Measurements from ENCODE around the gene SPDYA.
"Not testable (repeated sequence)": the region's sequence is repeated elsewhere in the genome, so short reads cannot be mapped to it uniquely, and the experiment has no call there.

The SPDYA gene

DNA sequence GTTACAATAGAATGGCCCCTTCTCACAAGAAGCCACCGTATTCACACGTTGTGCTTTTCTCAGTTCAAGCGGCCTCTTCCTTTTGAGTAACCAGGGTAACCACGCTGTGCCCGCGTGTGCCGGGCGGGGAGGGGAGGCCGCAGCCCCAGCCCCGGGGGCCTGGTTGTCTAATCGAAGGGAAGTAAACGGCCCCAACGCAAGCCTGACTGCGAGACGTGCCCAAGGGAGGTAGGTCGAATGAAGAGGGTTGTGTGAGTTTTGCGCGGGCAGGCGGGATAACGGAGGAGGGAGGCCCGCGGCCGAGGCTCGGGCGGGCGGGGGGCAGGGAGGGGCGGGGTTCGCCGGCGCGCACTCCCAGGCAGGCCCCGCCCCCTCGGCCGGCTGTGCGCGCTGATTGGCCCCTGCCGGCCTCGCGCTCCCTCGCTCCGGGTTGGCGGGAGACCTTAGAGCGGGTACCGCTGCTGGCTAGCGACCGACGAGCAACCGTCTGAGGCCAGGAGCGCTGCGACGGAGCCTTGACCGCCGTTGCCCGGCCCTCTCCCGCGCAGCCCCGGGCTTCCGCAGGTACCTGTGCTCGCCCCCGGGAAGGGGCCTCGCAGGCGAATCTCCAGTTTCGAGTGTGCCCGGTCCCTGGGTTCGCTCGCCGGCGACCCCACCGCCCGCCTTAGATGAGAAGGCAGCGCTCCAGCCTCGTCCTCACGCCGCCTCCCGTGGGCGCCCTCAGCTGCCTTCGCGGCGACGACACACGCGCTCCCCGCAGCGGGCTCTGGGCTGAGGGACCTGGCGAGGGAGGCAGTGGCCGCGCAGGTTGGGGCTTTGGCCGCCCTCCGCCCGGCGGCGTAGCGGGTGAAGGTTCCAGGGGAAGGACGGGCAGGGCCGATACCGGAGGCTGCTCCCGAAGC lies at the start of gene SPDYA:
SPDYA (plus strand) TSS at position 451 of the 902 bp plus-strand sequence. CDS start 5,181 bp downstream, outside the sequence.
- Mint-ChIP-seq H3K36me3 (ENCODE audit: low read depth) (peaks cover 8% of the 10 kb centered on the region), H3K27me3 (no peaks in the 10 kb centered on the region), H3K27ac (peak within 1 kb of the TSS; percentile 84), H3K4me1 (ENCODE audit: low read depth) (peaks cover 15% of the 10 kb centered on the region), H3K4me3 (peak within 1 kb of the TSS; percentile 73), H3K9me3 (peaks cover 2% of the 10 kb centered on the region)
- peak; percentile 87 for DNase-seq

DNA sequence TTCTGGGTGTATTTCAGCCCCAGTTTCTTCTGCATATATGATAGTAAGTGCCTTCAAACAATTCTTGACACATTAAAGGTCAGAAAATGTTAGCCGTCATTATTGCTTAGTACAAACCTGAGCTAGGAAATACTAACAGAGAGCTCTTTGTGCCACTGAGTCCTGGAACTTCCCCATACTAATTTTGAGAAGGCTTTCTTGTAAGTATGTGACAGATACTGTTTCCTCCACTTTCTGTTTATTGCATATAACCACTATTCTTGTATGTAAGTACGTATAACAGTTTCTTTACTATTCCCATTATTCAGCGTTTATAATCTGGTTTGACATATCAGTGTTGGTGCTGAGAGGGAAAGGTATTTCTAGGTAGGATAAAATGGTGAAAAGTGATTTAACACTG lies 49.2 kb upstream of the SPDYA start:
- H3K36me3 Mint-ChIP-seq (ENCODE audit: low read depth) = peaks cover 68% of the 10 kb centered on the region
- no peak for DNase-seq
- H3K4me1 Mint-ChIP-seq (ENCODE audit: low read depth) = peaks cover 86% of the 10 kb centered on the region
- H3K27ac Mint-ChIP-seq = peak overlapping the region; percentile 11
- no peaks in the 10 kb centered on the region for H3K9me3 Mint-ChIP-seq
- H3K27me3 Mint-ChIP-seq = no peaks in the 10 kb centered on the region
- H3K4me3 Mint-ChIP-seq = no peak overlapping the region

DNA sequence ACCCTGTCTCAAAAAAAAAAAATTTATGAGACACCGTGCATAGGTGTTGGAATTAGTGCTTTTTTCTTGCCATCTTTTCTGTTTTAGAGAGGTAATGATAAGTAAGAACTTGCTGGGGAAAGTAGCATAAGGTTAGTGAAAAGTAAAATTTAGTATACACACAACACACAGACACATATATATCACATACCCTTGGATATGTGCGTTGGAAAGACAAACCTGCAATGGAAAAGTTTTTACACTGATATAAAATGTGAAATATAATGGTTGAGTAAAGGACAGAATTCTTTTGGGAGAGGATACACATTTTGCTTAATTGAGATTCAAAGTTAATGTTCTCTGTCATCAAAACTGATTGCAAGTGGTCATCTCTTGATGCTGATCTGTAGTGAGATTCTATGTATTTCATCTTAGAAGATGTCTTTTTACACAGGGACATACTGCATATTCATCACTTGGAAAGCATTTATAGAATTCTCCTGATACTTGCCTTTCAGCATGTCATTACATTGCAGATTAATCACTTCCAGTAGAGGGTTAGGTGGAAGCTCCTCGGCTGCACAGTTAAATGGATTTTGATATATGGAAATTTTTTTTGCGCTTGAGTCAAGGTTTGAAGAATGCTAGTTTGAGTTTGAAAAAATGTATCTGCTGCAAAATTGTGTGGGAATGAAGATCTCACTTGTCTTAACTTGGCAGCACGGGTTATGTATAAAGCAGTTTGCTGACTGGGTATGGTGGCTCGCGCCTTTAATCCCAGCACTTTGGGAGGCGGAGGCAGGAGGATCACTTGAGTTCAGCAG lies 45.5 kb upstream of the SPDYA start:
- Mint-ChIP-seq H3K36me3 (ENCODE audit: low read depth) (peaks cover 63% of the 10 kb centered on the region), H3K27ac (peak overlapping the region; percentile 42), H3K4me1 (ENCODE audit: low read depth) (peaks cover 94% of the 10 kb centered on the region), H3K9me3 (no peaks in the 10 kb centered on the region), H3K4me3 (no peak overlapping the region), H3K27me3 (no peaks in the 10 kb centered on the region)
- DNase-seq = no peak

DNA sequence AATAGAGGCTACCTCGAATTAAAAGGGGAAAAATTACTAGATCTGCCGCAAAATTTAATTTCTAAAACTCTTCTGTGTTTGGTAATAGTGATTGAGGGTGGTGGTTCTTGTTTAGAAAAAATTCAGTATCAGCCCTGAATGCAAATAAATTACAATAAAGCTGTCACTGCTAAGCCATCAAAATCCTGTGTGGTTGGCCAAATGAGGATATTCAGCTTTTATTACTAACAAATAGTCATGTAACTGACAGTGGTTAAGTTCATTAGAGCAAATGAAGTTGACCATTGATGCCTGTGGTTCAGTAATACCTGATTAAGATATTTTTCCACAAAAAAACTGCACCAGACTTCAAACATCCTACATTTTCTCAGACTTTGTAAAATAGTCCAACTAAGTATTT lies 44.6 kb upstream of the SPDYA start:
- H3K4me1 Mint-ChIP-seq (ENCODE audit: low read depth) = peaks cover 91% of the 10 kb centered on the region
- H3K27ac Mint-ChIP-seq = no peak overlapping the region
- no peak for DNase-seq
- H3K36me3 Mint-ChIP-seq (ENCODE audit: low read depth) = peaks cover 57% of the 10 kb centered on the region
- H3K4me3 Mint-ChIP-seq = no peak overlapping the region
- H3K27me3 Mint-ChIP-seq = no peaks in the 10 kb centered on the region
- no peaks in the 10 kb centered on the region for H3K9me3 Mint-ChIP-seq

DNA sequence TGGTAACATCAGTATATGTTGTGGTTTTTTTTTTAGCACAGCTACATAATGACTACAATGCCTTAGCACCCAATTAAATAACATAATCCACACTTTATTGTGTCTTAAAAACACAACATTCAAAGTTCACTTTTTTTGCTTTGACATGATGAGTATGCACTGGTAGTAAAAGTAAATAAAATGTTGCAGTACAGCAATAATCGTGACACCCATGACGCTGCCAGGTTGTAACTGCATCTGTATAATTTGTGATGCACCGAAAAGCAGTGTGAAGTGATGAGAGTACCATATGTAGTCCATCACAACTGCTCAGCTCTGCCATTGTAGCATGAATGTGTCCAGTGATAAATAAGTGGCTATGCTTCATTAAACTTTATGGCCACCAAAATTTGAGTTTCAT lies 43.3 kb upstream of the SPDYA start:
- H3K9me3 Mint-ChIP-seq = no peaks in the 10 kb centered on the region
- H3K4me1 Mint-ChIP-seq (ENCODE audit: low read depth) = peaks cover 91% of the 10 kb centered on the region
- peaks cover 46% of the 10 kb centered on the region for H3K36me3 Mint-ChIP-seq (ENCODE audit: low read depth)
- no peaks in the 10 kb centered on the region for H3K27me3 Mint-ChIP-seq
- DNase-seq = no peak
- H3K4me3 Mint-ChIP-seq = no peak overlapping the region
- H3K27ac Mint-ChIP-seq = no peak overlapping the region

DNA sequence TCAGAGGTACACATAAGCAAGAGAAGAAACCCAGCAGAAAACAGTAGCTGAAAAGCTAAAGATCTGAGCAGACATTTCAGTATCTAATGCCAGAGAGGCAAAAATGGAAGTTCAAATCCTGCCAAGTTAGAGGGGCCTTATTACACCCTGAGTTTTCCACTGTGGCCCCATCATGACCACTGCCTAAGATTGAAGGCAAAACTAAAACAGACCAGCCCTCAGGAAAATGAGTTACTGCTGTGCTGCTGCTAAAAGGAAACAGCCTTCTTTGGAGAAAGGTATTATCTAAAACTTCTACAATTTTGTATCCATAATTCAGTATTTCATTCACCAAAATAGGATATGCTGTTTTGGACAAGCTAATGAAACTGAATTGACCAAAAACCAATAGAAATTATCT lies 42.2 kb upstream of the SPDYA start:
- DNase-seq = no peak
- Mint-ChIP-seq H3K27me3 (no peaks in the 10 kb centered on the region), H3K27ac (peak overlapping the region; percentile 37), H3K36me3 (ENCODE audit: low read depth) (peaks cover 37% of the 10 kb centered on the region), H3K9me3 (no peaks in the 10 kb centered on the region), H3K4me3 (no peak overlapping the region), H3K4me1 (ENCODE audit: low read depth) (peaks cover 89% of the 10 kb centered on the region)

DNA sequence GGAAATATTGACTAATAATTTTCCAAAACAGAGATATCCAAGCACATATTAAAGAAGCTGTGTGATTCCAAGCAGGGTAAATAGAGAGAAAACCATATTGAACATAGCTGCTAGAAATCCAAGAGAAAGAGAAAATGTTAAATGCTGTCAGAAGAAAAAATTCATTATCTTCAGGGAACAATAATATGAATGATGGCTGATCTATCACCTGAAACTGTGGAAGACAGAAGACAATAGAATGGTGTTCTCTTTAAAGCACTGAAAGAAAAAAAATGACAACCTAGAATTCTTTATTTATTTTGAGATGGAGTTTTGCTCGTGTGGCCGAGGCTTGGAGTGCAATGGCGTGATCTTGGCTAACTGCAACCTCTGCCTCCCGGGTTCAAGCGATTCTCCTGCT lies 41.7 kb upstream of the SPDYA start:
- no peak overlapping the region for H3K4me3 Mint-ChIP-seq
- peak overlapping the region; percentile 22 for H3K27ac Mint-ChIP-seq
- no peaks in the 10 kb centered on the region for H3K27me3 Mint-ChIP-seq
- DNase-seq = no peak
- H3K4me1 Mint-ChIP-seq (ENCODE audit: low read depth) = peaks cover 89% of the 10 kb centered on the region
- peaks cover 36% of the 10 kb centered on the region for H3K36me3 Mint-ChIP-seq (ENCODE audit: low read depth)
- H3K9me3 Mint-ChIP-seq = no peaks in the 10 kb centered on the region

DNA sequence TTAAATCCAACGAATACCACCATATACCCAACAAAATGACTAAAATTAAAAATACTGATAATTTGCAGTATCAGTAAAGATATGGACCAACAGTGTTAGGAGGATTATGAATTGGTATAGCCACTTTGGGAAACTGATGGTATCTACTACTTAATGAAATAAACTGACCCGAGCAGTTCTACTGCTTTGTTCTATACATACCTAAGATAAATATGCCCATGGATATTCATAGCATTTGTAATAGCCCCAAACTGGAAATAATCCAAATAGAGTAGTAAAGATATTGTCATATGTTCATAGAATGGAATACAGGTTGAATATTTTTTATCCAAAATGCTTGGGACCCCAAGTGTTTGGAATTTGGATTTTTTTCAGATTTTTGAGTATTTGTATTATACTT lies 38.3 kb upstream of the SPDYA start:
- no peaks in the 10 kb centered on the region for H3K27me3 Mint-ChIP-seq
- H3K27ac Mint-ChIP-seq = no peak overlapping the region
- no peak overlapping the region for H3K4me3 Mint-ChIP-seq
- peaks cover 39% of the 10 kb centered on the region for H3K36me3 Mint-ChIP-seq (ENCODE audit: low read depth)
- DNase-seq = no peak
- no peaks in the 10 kb centered on the region for H3K9me3 Mint-ChIP-seq
- peaks cover 79% of the 10 kb centered on the region for H3K4me1 Mint-ChIP-seq (ENCODE audit: low read depth)

DNA sequence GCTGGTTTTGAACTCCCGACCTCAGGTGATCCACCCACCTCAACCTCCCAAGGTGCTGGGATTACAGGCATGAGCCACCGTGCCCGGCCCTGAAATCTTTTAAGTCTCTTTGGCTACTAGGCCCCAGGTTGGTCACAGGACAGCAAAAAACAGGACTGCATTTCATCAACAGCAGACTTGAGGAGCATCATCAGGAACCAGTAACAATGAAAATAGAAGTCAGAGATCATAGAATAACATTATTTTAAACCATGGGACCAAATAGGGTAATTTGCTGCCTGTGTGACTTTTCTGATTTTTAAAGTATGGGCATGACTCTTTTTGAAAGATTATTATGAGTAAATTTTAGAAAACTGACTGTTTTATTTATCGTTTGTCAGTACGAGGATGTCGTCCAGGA lies 34.2 kb upstream of the SPDYA start:
- H3K9me3 Mint-ChIP-seq = no peaks in the 10 kb centered on the region
- no peak overlapping the region for H3K4me3 Mint-ChIP-seq
- no peak for DNase-seq
- no peaks in the 10 kb centered on the region for H3K27me3 Mint-ChIP-seq
- peak overlapping the region; percentile 55 for H3K27ac Mint-ChIP-seq
- peaks cover 56% of the 10 kb centered on the region for H3K36me3 Mint-ChIP-seq (ENCODE audit: low read depth)
- peaks cover 57% of the 10 kb centered on the region for H3K4me1 Mint-ChIP-seq (ENCODE audit: low read depth)

DNA sequence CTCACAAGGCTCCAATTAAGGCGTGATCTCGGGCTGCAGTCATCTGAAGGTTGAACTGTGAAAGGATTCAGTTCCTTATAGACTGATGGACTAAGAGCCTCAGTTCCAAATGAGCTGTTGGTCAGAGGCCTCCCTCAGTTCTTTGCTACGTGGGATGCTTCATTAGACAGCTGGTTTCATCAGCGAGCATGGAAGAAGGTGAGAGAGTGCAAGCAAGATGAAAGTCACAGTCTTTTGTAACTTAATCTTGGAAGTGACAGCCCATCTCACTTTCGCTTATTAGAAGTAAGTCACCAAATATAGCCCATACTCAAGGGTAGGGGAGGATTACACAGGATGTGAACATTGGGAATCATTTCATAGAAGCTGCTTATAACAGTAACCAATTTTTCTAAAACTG lies 32.2 kb upstream of the SPDYA start:
- Mint-ChIP-seq H3K36me3 (ENCODE audit: low read depth) (peaks cover 71% of the 10 kb centered on the region), H3K27ac (peak overlapping the region; percentile 70), H3K4me1 (ENCODE audit: low read depth) (peaks cover 39% of the 10 kb centered on the region), H3K27me3 (no peaks in the 10 kb centered on the region), H3K9me3 (no peaks in the 10 kb centered on the region), H3K4me3 (no peak overlapping the region)
- DNase-seq = no peak

DNA sequence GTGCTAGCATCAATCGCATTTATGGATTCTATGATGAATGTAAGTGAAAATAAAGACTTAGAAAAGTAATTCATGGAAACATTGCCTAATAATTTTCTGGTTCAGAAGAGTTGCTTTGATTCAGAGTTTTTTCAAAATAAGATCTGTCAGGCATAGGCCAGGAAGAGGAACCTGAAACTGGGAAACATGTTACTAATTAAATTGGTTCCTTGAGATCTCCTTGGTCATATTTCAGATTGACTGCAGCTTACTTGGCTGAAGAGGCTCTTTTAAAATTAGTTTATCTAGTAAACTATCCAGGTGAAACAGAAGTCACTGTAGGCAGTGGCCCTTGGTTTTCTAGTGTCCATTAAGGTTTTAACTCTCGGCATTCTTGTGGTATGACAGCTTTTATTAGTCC lies 31.6 kb upstream of the SPDYA start:
- H3K9me3 Mint-ChIP-seq = no peaks in the 10 kb centered on the region
- H3K36me3 Mint-ChIP-seq (ENCODE audit: low read depth) = peaks cover 77% of the 10 kb centered on the region
- H3K4me1 Mint-ChIP-seq (ENCODE audit: low read depth) = peaks cover 33% of the 10 kb centered on the region
- DNase-seq = no peak
- H3K27ac Mint-ChIP-seq = peak overlapping the region; percentile 52
- no peaks in the 10 kb centered on the region for H3K27me3 Mint-ChIP-seq
- no peak overlapping the region for H3K4me3 Mint-ChIP-seq

DNA sequence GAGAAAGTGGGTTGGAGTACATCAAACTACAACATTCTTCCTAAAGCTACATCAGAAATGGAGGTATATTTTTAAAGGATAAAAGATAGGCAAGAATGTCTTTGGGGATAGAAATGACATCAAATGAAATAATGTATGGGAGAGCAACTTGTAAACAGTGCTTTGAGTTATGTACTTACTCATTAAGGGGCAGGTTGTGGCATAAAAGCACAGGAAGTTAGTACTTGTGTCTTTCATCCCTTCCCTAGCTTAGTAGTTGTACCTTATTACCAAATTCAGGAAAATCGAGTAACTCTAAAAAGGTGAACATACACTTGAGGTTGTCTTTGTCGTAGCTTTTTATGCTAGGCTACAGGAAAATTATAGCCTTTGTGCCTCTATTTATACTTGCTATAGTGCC lies 30.1 kb upstream of the SPDYA start:
- no peaks in the 10 kb centered on the region for H3K27me3 Mint-ChIP-seq
- H3K4me3 Mint-ChIP-seq = no peak overlapping the region
- no peak for DNase-seq
- H3K4me1 Mint-ChIP-seq (ENCODE audit: low read depth) = peaks cover 26% of the 10 kb centered on the region
- H3K9me3 Mint-ChIP-seq = no peaks in the 10 kb centered on the region
- H3K36me3 Mint-ChIP-seq (ENCODE audit: low read depth) = peaks cover 85% of the 10 kb centered on the region
- H3K27ac Mint-ChIP-seq = peak overlapping the region; percentile 12

DNA sequence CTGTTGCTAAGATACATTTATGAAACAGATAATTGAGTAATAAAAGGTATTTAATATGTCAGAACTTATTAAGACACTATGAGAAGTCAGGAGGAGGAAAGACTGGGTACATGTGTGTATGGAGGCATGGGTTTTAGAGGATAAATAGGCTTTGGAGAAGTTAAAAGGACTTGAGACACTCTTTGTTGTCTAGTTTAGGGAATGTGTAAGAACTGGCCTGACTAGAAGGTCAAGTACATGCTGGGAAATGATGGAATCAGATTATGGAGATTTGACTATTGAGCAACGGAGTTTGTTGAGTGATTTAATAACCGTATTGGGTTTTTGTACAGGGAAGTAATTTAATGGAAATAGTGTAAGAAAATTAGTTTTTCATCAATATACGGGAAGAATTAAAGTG lies 28.2 kb upstream of the SPDYA start:
- Mint-ChIP-seq H3K4me1 (ENCODE audit: low read depth) (peaks cover 15% of the 10 kb centered on the region), H3K9me3 (no peaks in the 10 kb centered on the region), H3K36me3 (ENCODE audit: low read depth) (peaks cover 83% of the 10 kb centered on the region), H3K27ac (no peak overlapping the region), H3K4me3 (no peak overlapping the region), H3K27me3 (no peaks in the 10 kb centered on the region)
- DNase-seq = no peak

DNA sequence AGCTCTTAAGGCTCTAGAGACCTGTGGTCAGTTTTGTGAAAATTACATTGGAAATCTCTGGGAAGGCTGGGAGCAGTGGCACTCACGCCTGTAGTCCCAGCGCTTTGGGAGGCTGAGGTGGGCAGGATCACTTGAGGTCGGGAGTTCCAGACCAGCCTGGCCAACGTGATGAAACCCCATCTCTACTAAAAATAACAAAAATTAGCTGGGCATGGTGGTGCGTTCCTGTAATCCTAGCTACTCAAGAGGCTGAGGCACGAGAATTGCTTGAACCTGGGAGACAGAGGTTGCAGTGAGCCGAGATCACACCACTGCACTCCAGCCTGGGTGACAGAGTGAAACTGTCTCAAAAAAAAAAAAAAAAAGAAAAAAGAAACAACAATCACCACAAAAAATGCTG lies 26.1 kb upstream of the SPDYA start:
- not testable (repeated sequence) for H3K4me3 Mint-ChIP-seq; H3K4me1 Mint-ChIP-seq (ENCODE audit: low read depth); H3K27me3 Mint-ChIP-seq; H3K9me3 Mint-ChIP-seq; DNase-seq
- Mint-ChIP-seq H3K36me3 (ENCODE audit: low read depth) (peaks cover 82% of the 10 kb centered on the region), H3K27ac (peak overlapping the region; percentile 14)

DNA sequence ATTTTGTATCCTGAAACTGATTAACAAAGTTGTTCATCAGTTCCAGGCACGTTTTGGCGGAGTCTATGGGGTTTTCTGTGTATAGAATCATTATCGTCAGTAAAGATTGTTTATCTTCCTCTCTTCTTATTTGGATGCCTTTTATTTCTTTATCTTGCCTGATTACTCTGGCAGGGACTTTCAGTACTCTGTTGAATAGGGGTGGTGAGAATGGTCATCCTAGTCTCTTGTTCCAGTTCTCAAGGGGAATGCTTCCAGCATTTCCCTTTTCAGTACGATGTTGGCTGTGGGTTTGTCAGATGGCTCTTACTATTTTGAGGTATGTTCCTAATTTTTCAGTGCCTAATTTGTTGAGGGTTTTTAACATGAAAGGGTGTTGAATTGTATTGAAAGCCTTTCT lies 14.0 kb upstream of the SPDYA start:
- H3K9me3 Mint-ChIP-seq = no peaks in the 10 kb centered on the region
- peaks cover 92% of the 10 kb centered on the region for H3K36me3 Mint-ChIP-seq (ENCODE audit: low read depth)
- H3K27me3 Mint-ChIP-seq = no peaks in the 10 kb centered on the region
- no peak for DNase-seq
- peak overlapping the region; percentile 80 for H3K27ac Mint-ChIP-seq
- peaks cover 35% of the 10 kb centered on the region for H3K4me1 Mint-ChIP-seq (ENCODE audit: low read depth)
- H3K4me3 Mint-ChIP-seq = no peak overlapping the region

Data from activated T-cell treated with anti-CD3 and anti-CD28 coated beads, Interleukin-2, amount 50 U/mL, for 24 hours (primary cell).